HEK293 (cell line): ENCODE data around the gene IDI1.

Experiments
- CTCF ChIA-PET: fragments of 350-600 bp; formaldehyde crosslinking; extraction: SDS; loops from one replicate; lab custom pipeline; 2021; ENCODE audit warnings: antibody characterized with exemption; lab: Yijun Ruan, JAX
- POLR2A ChIA-PET: fragments of 300-600 bp; formaldehyde crosslinking; extraction: SDS; loops from one replicate; lab custom pipeline; 2020; ENCODE audit warnings: antibody characterized with exemption, inconsistent platforms; lab: Yijun Ruan, JAX
- H3K27ac ChIP-seq: fragments of 200-500 bp; sonication (Bioruptor generic); 2 replicates; pipeline ENCODE4 v1.5.1; 2014; ENCODE audit warnings: low read depth, low read length, control low read depth, inconsistent platforms; ENCODE audit errors: extremely low read depth
- H3K36me3 ChIP-seq, 2 experiments: fragments of 200-500 bp in 1 of 2; sonication (Bioruptor generic) in 1 of 2; 1 replicate in 1 of 2; 2 replicates in 1 of 2; pipeline ENCODE4 v1.5.1; 2014 to 2017; ENCODE audit warnings: inconsistent platforms in 2 of 2, low read length in 2 of 2; ENCODE audit not compliant: control insufficient read depth in 2 of 2, insufficient read depth in 1 of 2
- H3K4me1 ChIP-seq: fragments of 200-500 bp; sonication (Bioruptor generic); 2 replicates; pipeline ENCODE4 v1.5.1; 2014; ENCODE audit warnings: mild to moderate bottlenecking, low read length, inconsistent platforms; ENCODE audit not compliant: control insufficient read depth, insufficient read depth
- H3K4me3 ChIP-seq: 2 replicates; pipeline ENCODE4 v1.5.1; 2011; ENCODE audit warnings: low read depth, mild to moderate bottlenecking, control low read depth, low read length, moderate library complexity
- H3K9me3 ChIP-seq: fragments of 200-500 bp; sonication (Bioruptor generic); 2 replicates; pipeline ENCODE4 v1.5.1; 2014; ENCODE audit warnings: low read depth, low read length, inconsistent platforms; ENCODE audit not compliant: control insufficient read depth, insufficient read depth
- GLIS1 ChIP-seq: fragments of 450-650 bp; formaldehyde crosslinking; IDR thresholded peaks from 2 replicates; pipeline ENCODE4 v1.5.1; 2016; ENCODE audit warnings: missing biosample characterization, missing genetic modification characterization
- GLIS2 ChIP-seq: fragments of 450-650 bp; formaldehyde crosslinking; IDR thresholded peaks from 2 replicates; pipeline ENCODE4 v1.5.1; 2016; ENCODE audit warnings: missing biosample characterization, missing genetic modification characterization
- HOXD13 ChIP-seq: sonication (generic); formaldehyde crosslinking; IDR thresholded peaks from 2 replicates; pipeline ENCODE4 v1.8.0; 2022; ENCODE audit warnings: missing genetic modification reagents, borderline replicate concordance
- KLF1 ChIP-seq: fragments of 450-650 bp; formaldehyde crosslinking; IDR thresholded peaks from 2 replicates; pipeline ENCODE4 v1.5.1; 2016; ENCODE audit warnings: missing biosample characterization, missing genetic modification characterization
- OVOL3 ChIP-seq: fragments of 450-650 bp; formaldehyde crosslinking; IDR thresholded peaks from 2 replicates; pipeline ENCODE4 v1.5.1; 2016; ENCODE audit warnings: missing biosample characterization, missing genetic modification characterization
- SP2 ChIP-seq: fragments of 450-650 bp; formaldehyde crosslinking; IDR thresholded peaks from 2 replicates; pipeline ENCODE4 v1.5.1; 2016; ENCODE audit warnings: missing biosample characterization, missing genetic modification characterization
- ZBTB7A ChIP-seq: fragments of 450-650 bp; formaldehyde crosslinking; IDR thresholded peaks from 2 replicates; pipeline ENCODE4 v1.5.1; 2016; ENCODE audit warnings: low read depth, missing biosample characterization, missing genetic modification characterization
- ZNF157 ChIP-seq: fragments of 450-650 bp; formaldehyde crosslinking; IDR thresholded peaks from 2 replicates; pipeline ENCODE4 v1.5.1; 2016; ENCODE audit warnings: missing biosample characterization, missing genetic modification characterization
- ZNF354C ChIP-seq: fragments of 450-650 bp; formaldehyde crosslinking; IDR thresholded peaks from 2 replicates; pipeline ENCODE4 v1.5.1; 2016; ENCODE audit warnings: missing biosample characterization, missing genetic modification characterization, low read depth, borderline replicate concordance
- ZNF416 ChIP-seq: fragments of 450-650 bp; formaldehyde crosslinking; IDR thresholded peaks from 2 replicates; pipeline ENCODE4 v1.5.1; 2016; ENCODE audit warnings: missing biosample characterization, missing genetic modification characterization
- ZNF776 ChIP-seq: fragments of 450-650 bp; formaldehyde crosslinking; IDR thresholded peaks from 2 replicates; pipeline ENCODE4 v1.5.0; 2017; ENCODE audit warnings: missing biosample characterization, missing genetic modification characterization, borderline replicate concordance
- ZNF837 ChIP-seq: fragments of 450-650 bp; formaldehyde crosslinking; IDR thresholded peaks from 2 replicates; pipeline ENCODE4 v1.5.1; 2016; ENCODE audit warnings: missing biosample characterization, missing genetic modification characterization
- TF ChIP-seq, protein P1 (sequence below): fragments of 450-650 bp; formaldehyde crosslinking; conservative IDR thresholded peaks from 2 replicates; pipeline ENCODE4 v1.5.1; 2016; ENCODE audit warnings: low read depth, missing biosample characterization, missing genetic modification characterization
- TF ChIP-seq, protein P2 (sequence below): fragments of 450-650 bp; formaldehyde crosslinking; IDR thresholded peaks from 2 replicates; pipeline ENCODE4 v1.5.1; 2017; ENCODE audit warnings: missing biosample characterization, mild to moderate bottlenecking, missing genetic modification characterization, moderate library complexity
- TF ChIP-seq, protein P3 (sequence below): fragments of 450-650 bp; formaldehyde crosslinking; IDR thresholded peaks from 2 replicates; pipeline ENCODE4 v1.5.1; 2016; ENCODE audit warnings: missing biosample characterization, missing genetic modification characterization

IDI1 gene

DNA sequence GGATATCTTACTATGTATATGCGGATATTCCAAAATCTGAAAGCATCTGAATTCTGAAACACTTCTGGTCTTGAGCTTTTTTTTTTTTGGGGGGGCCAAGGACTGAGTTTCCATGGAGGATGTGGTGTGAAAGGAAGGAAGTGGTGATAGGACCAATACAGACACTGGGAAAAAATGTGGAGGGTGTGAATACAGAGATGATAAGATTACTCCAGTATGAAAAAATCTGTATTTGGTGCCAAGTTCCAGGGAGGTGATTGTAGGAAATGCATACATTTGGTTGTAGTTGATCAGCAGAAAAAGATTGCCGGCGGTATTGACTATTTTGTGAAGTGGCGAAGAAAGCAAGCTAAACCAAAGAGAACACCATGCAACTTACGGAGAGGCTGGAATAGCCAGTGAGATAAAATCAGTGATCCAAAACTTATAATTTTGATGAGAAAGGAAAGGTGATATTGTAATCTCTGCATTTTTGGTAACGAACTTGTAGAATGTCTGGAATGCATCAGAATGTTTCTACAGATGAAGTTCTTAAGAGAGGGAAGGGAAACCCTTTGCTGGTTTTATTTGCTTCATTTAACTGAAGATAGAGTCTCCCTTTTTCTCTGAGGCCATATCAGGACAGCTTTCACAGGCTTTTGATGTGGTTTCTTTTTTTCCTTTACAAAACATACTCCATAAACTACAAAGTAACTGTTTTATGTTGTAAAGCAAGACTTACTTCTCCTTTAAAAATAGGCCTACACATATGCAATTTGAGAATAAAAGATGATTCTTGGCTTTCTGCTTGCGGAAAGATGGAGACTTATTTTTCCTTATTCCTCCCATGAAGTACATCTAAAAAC lies 13.2 kb upstream of the IDI1 start:
- no peaks in the 10 kb centered on the region for H3K9me3 ChIP-seq
- CTCF ChIA-PET: interaction anchor here (0.6 kb wide), 1 partner anchor 181 kb away, joined by 3 read pairs; no protein-coding TSS in a partner anchor
- H3K27ac ChIP-seq: no peak overlapping the region
- H3K36me3 ChIP-seq: peaks cover 0 to 16% of the 10 kb centered on the region in 2 experiments
- TF ChIP-seq ZNF354C (tag by site-specific recombination): no peak
- TF ChIP-seq ZNF416 (tag by site-specific recombination): no peak
- TF ChIP-seq, protein P1, sequence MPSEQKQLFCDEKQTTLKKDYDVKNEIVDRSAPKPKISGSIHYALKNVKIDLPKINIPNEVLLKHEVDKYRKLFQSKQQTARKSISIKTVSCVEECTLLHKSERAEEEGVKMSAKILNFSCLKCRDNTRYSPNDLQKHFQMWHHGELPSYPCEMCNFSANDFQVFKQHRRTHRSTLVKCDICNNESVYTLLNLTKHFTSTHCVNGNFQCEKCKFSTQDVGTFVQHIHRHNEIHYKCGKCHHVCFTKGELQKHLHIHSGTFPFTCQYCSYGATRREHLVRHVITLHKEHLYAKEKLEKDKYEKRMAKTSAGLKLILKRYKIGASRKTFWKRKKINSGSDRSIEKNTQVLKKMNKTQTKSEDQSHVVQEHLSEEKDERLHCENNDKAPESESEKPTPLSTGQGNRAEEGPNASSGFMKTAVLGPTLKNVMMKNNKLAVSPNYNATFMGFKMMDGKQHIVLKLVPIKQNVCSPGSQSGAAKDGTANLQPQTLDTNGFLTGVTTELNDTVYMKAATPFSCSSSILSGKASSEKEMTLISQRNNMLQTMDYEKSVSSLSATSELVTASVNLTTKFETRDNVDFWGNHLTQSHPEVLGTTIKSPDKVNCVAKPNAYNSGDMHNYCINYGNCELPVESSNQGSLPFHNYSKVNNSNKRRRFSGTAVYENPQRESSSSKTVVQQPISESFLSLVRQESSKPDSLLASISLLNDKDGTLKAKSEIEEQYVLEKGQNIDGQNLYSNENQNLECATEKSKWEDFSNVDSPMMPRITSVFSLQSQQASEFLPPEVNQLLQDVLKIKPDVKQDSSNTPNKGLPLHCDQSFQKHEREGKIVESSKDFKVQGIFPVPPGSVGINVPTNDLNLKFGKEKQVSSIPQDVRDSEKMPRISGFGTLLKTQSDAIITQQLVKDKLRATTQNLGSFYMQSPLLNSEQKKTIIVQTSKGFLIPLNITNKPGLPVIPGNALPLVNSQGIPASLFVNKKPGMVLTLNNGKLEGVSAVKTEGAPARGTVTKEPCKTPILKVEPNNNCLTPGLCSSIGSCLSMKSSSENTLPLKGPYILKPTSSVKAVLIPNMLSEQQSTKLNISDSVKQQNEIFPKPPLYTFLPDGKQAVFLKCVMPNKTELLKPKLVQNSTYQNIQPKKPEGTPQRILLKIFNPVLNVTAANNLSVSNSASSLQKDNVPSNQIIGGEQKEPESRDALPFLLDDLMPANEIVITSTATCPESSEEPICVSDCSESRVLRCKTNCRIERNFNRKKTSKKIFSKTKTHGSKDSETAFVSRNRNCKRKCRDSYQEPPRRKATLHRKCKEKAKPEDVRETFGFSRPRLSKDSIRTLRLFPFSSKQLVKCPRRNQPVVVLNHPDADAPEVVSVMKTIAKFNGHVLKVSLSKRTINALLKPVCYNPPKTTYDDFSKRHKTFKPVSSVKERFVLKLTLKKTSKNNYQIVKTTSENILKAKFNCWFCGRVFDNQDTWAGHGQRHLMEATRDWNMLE (tag by site-specific recombination): no peak
- TF ChIP-seq OVOL3 (tag by site-specific recombination): no peak
- TF ChIP-seq GLIS2 (tag by site-specific recombination): no peak
- TF ChIP-seq GLIS1: no peak
- TF ChIP-seq, protein P2, sequence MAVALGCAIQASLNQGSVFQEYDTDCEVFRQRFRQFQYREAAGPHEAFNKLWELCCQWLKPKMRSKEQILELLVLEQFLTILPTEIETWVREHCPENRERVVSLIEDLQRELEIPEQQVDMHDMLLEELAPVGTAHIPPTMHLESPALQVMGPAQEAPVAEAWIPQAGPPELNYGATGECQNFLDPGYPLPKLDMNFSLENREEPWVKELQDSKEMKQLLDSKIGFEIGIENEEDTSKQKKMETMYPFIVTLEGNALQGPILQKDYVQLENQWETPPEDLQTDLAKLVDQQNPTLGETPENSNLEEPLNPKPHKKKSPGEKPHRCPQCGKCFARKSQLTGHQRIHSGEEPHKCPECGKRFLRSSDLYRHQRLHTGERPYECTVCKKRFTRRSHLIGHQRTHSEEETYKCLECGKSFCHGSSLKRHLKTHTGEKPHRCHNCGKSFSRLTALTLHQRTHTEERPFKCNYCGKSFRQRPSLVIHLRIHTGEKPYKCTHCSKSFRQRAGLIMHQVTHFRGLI: no peak
- TF ChIP-seq ZNF776: no peak
- TF ChIP-seq ZNF837 (tag by site-specific recombination): no peak
- TF ChIP-seq ZBTB7A: no peak
- no peak for TF ChIP-seq ZNF157
- no peak for TF ChIP-seq HOXD13 (CRISPR knock-in tag)
- no peak overlapping the region for H3K4me3 ChIP-seq
- POLR2A ChIA-PET: no interaction called here
- H3K4me1 ChIP-seq: no peaks in the 10 kb centered on the region

DNA sequence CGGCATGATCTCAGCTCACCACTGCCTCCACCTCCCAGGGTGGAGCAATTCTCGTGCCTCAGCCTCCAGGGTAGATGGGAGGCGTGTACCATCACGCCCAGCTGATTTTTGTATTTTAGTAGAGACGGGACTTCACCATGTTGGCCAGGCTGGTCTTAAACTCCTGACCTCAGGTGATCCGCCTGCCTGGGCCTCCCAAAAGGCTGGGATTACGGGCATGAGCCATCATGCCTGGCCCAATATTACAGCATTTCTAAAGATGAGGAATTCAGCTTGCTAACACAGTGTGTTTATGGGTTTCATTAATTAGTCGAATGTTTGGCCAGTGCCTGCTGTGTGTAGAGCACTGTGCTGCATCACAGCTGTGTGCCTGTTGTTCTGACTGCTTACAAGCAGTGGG lies 11.0 kb upstream of the IDI1 start:
- H3K9me3 ChIP-seq: no peaks in the 10 kb centered on the region
- ChIA-PET POLR2A (no interaction called here), CTCF (no interaction called here)
- H3K4me1 ChIP-seq: peaks cover 5% of the 10 kb centered on the region
- H3K27ac ChIP-seq: no peak overlapping the region
- H3K36me3 ChIP-seq: peaks cover 0 to 16% of the 10 kb centered on the region in 2 experiments
- TF ChIP-seq GLIS1 (0 out of 2 replicates have a peak, but pooled peaks have one; percentile 27), SP2 (0 out of 2 replicates have a peak, but pooled peaks have one; percentile 6), KLF1 (tag by site-specific recombination) (0 out of 2 replicates have a peak, but pooled peaks have one; percentile 15), GLIS2 (tag by site-specific recombination) (no peak)
- TF ChIP-seq, protein P3, sequence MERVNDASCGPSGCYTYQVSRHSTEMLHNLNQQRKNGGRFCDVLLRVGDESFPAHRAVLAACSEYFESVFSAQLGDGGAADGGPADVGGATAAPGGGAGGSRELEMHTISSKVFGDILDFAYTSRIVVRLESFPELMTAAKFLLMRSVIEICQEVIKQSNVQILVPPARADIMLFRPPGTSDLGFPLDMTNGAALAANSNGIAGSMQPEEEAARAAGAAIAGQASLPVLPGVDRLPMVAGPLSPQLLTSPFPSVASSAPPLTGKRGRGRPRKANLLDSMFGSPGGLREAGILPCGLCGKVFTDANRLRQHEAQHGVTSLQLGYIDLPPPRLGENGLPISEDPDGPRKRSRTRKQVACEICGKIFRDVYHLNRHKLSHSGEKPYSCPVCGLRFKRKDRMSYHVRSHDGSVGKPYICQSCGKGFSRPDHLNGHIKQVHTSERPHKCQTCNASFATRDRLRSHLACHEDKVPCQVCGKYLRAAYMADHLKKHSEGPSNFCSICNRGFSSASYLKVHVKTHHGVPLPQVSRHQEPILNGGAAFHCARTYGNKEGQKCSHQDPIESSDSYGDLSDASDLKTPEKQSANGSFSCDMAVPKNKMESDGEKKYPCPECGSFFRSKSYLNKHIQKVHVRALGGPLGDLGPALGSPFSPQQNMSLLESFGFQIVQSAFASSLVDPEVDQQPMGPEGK (tag by site-specific recombination): no peak
- TF ChIP-seq, all 188 proteins: peak for 3
- H3K4me3 ChIP-seq: no peak overlapping the region
